GM19468 (cell line): ENCODE measurements around the gene UBTD2.
"Not testable (repeated sequence)": the region's sequence is repeated elsewhere in the genome, so short reads cannot be mapped to it uniquely, and the experiment has no call there.

Source experiments
- ATAC-seq: cut with Tn5 transposase; IDR thresholded peaks from one replicate; pipeline ENCODE4 v1.9.1; 2021; ENCODE audit warnings: mild to moderate bottlenecking, moderate library complexity, moderate number of reproducible peaks; ENCODE audit not compliant: unreplicated experiment; ENCODE audit errors: extremely low read depth

The UBTD2 gene, protein sequence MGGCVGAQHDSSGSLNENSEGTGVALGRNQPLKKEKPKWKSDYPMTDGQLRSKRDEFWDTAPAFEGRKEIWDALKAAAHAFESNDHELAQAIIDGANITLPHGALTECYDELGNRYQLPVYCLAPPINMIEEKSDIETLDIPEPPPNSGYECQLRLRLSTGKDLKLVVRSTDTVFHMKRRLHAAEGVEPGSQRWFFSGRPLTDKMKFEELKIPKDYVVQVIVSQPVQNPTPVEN

DNA sequence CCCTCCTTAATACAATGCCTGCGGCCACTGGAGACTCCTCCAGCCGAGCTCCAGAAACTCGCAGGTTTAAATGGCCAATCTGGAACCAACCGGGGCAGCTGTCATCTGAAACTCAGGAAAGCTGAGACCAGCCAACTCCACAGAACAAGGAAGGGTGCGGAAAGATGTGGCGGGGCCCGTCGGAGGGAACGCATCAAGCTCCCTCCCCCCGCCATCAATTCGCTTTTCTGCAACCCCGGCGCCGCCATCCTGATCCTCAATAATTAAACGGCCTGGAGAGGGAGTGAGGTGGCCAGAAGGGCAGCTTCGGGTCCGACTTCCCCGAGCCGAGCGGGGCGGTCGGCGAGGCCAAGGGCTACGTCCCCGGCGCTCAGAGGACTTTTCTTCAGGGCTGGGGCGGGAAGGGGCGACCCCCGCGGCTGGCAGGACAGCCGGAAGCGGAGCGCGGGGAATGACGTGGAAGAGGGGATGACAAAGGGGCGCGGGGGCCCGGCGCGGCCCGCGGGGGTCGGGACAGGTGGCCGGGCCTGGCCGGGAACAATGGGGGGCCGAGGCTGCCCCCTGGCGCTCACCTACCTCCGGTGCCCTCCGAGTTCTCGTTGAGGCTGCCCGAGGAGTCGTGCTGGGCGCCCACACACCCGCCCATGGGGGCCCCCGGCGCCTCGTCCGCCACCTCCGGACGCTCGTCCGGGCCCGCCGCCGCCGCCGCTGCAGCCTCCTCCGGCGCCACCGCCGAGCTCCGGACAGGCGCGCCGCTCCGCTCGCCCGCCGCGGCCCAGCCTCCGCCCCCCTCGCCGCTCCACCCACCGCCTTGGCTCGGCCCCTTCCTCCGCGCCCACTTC, at the start of gene UBTD2:
UBTD2 (minus strand) TSS at position 745 of the 842 bp plus-strand sequence; CDS start at position 646, 99 bp downstream.
- peak; percentile 92 for ATAC-seq

DNA sequence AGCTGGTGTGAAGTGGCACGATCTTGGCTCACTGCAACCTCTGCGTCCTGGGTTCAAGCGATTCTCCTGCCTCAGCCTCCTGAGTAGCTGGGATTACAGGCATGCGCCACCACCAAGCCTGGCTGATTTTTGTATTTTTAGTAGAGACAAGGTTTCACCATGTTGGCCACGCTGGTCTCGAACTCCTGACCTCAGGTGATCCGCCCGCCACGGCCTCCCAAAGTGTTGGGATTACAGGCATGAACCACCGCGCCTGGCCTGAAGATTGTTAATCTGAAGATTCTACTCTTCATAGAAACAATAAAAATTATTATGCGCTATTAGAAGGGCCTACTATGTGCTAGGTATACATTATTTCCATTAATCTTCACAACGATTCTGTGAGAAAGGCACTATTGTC, 43.3 kb upstream of the UBTD2 start:
- not testable (repeated sequence) for ATAC-seq

DNA sequence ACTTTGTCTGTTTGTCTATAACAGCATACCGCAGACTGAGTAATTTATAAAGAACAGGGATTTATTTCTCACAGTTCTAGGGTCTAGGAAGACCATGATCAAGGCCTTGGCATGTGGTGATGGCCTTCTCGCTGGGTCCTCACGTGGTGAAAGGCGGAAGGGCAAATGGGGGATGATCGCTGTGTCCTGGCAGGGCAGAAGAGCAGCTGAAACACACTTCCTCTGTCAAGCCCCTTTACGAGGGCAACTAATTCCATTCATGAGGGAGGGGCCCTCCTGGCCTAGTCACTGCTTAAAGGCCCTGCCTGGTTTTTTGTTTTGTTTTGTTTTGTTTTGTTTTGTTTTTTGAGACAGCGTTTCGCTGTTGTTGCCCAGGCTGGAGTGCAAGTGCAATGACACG, 41.9 kb upstream of the UBTD2 start:
- no peak for ATAC-seq

DNA sequence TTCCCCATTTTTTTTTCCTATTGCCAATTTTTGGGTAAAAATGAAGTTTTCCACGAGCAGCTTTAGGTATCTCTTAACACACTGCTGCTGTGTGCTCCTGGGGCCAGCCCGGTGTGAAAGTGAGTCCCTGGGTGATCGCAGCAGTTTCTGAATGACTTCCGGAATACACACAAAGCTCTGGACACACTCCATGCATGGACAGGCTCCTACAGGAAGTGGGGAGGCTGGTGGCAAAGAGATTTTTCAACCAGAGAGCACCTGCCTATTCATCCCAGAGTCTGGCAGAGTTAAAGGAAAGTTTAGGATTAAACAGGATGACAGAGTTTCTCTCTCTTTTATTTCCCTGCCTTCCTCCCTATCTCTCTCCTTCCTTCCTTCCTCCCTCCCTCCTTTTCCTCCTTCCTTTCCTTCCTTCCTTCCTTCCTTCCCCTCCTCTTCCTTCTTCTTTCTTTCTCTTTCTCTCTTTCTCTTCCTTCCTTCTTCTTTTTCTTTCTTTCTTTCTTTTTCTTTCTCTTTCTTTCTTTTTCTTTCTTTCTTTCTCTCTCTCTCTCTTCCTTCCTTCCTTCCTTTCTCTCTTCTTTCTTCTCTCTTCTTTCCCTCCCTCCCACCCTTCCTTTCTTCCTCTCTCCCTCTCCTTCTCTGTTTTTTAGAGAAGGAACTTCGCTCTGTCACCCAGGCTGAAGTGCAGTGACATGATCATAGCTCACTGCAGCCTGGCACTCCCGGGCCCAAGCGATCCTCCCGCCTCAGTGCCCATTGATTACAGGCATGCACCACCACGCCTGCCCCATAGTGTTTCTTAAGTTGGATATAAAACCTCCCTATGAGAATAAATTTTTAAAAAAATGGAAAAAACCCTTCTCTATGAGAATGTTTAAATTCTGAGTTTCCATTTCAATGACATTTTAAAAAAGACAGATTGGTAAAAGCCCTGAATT, 38.7 kb upstream of the UBTD2 start:
- ATAC-seq, result peak; percentile 55

DNA sequence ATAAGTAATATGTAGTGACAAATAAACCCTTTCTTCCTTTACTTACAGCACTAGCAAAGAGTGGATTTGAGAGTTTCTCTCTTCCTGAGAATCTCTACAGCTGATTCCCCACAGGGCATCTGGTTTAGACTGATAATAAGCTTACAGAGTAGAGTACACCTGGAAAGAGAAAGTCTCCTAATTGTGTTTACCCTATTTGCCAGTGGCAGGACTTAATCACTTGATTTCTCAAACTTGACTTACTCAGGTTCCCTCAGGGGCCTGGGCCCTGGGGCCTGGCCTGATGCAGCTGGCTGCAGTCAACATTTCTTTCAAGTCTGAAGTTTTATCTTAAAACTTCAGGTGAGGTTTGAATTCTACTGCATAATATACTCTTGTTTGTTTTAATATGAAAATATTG, 38.0 kb upstream of the UBTD2 start:
- no peak for ATAC-seq

DNA sequence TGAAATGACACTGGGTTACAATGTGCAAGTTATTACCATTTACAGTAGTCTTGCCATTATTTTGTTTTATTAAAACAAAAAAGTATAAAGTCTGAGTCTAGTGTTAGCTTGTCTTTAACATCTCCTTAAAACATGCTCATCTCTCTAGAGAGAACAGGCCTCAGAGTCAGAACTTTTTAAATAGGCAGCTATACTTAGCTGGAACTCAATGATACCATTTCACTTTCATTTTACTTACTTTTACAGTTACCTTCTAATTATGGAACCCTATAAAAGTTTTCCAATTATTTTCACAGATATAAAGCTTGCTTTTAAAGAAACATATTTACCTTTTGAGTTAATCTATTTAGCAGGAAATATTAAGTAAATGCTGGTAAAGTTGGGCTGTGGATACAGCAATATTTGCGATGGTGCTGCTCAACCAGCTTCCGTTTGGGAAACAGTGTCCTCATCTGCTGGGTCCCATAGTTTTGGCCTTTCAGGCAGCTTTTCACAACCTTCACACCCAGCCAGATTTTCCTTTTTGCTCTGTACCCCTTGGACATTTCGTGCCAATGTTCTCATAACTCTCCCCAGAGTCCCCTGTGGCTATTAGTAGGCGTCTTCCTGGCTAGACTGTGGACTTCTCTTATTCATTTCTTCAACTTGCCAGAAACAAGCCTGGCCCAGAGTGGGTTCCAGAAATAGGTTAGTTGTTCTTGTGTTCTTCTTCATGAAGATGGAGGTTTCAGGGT, 36.3 kb upstream of the UBTD2 start:
- no peak for ATAC-seq

DNA sequence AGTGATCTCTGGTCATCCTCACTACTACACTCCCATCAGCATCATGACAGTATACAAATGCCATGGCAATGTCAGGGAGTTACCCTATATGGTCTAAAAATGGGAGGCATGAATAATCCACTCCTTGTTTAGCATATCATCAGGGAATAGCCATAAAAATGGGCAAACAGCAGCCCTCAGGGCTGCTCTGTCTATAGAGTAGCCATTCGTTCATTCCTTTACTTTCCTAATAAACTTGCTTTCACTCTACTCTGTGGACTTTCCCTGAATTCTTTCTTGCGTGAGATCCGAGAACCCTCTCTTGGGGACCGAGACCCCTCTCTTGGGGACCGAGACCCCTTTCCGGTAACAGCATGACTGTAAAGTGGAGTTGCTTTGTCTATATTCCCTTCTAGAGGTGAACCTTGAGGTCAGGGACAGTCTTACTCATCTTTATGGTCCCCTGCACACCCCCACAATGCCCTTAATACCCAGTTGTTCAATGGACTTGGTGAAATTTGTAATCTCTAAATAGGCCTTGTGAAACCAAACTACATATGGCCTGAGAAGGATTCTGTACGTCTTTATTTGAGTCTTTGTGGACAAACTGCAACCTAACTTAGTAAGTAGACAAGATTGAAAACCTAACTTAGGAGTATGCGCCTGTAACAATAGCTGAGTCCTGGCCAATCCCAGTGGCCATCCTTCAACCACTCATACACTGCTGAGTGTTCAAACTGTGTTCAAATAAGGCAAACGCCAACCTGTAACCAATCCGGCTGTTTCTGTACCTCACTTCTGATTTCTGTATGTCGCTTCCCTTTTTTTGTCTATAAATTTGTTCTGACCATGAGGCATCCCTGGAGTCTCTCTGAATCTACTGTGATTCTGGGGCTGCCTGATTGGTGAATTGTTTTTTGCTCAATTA, 32.3 kb upstream of the UBTD2 start:
- no peak for ATAC-seq

DNA sequence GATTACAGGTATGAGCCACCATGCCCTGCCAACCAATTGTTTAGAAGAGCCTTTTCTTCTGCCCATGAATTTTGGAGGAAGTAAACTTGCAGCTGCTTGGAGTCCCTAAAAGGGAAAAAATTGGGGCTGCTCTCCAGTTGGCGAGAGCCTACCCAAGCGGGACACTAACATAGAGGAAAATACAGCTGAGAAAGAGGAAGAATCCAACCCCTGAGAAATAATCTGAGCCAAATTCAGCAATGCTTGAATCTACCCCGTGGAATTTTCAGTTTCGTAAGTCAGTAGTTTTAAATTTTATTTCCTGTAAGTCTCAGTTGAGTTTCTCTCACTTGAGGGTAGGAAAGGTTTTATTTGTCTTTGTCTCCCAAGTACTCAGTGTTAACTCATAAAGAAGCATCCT, 30.4 kb upstream of the UBTD2 start:
- no peak for ATAC-seq

DNA sequence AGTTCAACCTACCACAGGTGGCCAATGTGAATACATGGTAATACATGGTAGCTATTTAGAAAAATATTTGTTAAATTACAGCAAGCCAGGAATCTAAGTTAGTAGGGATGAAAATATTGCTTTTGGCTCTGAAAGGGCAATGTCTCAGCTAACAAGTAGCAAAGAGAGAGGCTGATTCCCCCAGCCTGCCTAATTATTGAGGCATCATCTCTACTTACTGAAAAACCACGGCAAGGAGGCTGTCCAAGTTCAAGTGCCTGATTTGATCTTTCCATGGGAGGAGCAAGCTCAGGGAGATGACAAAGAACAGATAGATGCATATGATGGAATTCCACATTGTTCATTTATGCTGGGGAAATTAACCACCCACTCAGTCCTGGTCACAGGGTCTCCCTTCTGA, 28.7 kb upstream of the UBTD2 start:
- ATAC-seq, result no peak

DNA sequence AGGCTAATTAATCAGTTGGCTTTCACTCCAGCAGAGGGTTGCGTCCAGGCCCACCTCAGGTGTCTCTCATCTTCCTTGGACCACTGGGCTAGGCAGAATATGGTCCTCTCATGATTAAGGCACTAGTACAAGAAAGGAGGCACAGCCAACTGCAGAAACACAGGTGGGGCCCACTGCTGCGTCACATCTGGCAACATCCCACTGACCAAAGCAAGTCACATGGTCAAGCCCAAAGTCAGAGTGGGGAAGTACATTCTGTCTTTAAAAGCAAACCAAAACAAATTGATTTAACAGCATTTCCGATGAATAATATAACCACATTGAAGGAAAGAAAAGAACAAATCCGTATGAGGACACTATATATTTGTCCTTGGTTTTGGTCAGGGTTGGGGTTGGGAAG, 28.0 kb upstream of the UBTD2 start:
- no peak for ATAC-seq

DNA sequence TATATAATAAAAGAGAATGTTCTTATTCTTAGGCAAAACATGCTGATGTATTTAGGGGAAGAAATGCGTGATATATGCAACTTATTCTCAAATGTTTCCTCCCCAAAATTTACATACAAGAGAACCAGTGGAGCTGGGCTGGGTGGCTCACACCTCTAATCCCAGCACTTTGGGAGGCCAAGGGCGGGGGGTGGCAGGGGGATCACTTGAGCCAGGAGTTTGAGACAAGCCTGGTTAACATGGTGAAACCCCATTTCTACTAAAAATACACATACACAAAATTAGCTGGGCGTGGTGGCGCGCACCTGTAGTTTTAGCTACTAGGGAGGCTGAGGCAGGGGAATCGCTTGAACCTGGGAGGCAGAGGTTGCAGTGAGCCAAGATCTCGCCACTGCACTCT, 27.5 kb upstream of the UBTD2 start:
- ATAC-seq, result no peak

DNA sequence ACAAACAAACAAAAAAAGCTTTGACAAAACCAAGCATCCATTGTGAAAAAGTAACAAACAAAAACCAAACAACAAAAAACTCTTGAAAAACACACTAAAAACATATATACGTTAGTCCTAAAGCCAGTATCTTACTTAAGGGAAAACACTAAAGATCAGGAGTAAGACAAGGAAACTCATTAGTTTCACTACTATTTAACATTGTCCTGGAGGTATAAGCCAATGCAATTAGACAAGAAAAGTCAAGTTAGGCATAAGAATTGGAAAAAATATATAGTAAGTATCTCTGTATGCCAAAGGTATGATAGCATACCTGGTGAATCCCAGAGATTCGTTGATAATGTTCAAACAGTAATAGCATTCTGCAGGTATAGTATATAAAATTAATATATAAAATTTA, 21.8 kb upstream of the UBTD2 start:
- no peak for ATAC-seq

DNA sequence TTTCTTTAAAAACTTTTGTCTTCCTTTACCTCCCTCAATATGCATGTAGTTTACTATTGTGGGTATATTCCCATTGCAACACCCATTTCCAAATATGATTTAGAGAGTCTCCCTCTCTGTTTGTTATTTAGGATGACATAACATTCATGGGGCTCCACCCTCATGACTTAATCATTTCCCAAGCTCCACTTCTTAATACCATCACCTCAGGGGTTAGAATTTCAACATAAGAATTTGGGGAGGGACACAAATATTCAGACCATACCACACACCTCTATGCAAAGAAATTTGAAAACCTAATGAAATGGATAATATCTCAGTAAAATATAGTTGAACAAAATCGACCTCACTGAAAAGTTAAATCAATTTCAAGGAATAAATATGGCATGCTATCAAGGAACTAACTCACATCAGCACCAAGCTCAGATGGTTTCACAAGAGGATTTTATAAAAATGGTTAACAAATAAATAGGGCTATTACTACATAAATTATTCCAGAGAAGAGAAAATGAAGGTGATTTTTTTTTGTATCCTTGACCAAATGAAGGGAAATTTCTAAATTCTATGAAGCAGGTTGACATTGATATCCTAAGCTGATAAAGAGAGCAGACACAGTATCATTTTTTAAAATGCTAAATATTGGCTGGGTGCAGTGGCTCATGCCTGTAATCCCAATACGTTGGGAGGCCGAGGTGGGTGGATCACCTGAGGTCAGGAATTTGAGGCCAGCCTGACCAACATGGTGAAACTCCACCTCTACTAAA, 20.2 kb upstream of the UBTD2 start:
- no peak for ATAC-seq

DNA sequence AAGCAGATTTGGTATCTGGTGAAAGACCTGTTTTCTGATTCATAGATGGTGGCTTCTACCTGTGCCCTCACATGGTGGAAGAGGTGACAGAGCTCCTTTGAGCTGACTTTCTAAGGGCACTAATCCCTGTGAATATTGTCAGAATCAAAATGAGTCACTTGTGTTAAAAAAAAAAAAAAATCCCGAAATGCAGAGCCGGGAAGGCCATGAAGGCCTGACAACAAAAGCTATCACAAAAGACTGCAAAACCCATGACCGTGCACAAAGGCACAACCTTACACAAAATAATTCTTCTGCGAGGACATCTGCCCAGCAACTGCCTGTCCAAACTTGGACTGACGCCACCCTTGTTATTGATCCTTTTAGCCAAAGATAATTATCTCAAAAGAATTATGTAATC, 19.6 kb upstream of the UBTD2 start:
- ATAC-seq, result no peak

DNA sequence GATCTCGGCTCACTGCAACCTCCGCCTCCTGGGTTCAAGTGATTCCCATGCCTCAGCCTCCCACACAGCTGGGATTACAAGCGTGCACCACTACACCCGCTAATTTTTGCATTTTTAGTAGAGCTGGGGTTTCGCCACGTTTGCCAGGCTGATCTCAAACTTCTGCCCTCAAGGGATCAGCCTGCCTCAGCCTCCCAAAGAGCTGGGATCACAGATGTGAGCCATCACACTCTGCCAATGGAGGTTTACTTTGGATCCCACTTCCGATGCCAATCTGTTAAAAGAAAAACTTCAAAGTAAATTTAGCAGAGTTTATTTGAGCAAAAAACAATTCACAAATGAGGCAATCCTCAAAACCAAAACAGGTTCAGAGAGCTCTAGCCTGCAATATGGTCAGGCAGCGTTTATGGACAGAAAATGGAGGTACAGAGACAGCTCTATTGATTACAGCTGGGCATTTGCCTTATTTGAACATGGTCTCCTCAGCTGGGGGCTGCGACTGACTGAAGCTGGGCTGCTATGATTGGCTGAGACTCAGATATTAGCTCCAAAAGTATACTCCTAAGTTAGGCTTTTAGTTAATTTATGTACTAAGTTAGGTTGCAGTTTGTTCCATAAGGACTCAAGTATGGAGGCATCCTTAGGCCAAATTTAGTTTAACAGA, 18.6 kb upstream of the UBTD2 start:
- no peak for ATAC-seq

DNA sequence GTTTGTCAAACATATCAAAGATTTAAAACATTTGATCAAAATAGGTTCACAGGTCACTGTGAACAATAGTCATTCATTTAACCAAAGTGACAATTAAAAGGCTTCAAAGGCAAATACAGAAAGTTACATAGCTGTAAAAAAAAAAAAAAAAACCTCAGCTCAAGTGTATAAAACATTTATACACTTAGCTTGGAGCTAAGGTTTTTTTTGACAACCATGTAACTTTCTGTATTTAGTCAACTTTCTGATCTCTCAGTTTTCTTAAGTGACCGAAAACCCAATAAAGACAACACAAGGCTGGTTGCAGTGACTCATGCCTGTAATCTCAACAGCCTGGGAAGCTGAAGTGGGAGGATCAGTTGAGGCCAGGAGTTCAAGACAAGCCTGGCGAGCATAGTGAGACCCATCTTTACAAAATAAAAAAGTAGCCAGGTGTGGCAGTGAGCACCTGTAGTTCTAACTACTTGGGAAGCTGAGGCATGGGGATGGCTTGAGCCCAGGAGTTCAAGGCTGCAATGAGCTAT, 16.4 kb upstream of the UBTD2 start:
- ATAC-seq, result no peak

DNA sequence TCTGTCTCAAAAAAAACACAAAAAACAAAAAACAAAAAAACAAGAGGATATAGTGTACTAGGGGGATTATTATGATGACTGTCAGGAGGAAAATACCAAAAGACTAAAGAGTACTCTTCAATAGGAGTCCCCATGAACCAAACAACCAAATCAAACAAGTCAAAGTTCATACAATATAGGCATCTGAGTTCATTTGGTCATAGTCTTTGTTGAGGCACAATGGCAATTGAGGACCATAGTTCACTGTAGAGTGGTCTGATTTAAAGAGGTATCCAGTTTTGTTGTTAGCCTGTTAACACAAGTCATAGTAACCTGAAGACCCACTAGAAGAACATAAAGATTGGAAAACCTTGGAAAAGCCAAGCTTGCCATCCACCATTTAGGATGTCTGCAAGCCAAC, 11.3 kb upstream of the UBTD2 start:
- ATAC-seq, result no peak
